Amniotic stem cell (primary cell): ENCODE results near the gene PDZD4.

ENCODE experiments used
- DNase-seq: peaks from one replicate; lab custom pipeline; 2025; lab: John Stamatoyannopoulos, UW

PDZD4 gene

GRCh38 chrX:153755136-153755535 is 75.2 kb downstream of the PDZD4 start:
- no peak for DNase-seq
